Hematopoietic multipotent progenitor cell treated with erythropoietin and hydrocortisone succinate and interleukin-3 and kit ligand, for 4 days (in vitro differentiated cells): ENCODE results near the gene MDFI.
A peak's percentile ranks its signal among the peaks of the same experiment; 100 is the strongest.

ENCODE experiments used
- DNase-seq: peaks from one replicate; pipeline ENCODE4 v3.0.0-alpha.2; 2015

The MDFI gene, protein sequence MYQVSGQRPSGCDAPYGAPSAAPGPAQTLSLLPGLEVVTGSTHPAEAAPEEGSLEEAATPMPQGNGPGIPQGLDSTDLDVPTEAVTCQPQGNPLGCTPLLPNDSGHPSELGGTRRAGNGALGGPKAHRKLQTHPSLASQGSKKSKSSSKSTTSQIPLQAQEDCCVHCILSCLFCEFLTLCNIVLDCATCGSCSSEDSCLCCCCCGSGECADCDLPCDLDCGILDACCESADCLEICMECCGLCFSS

GRCh38 chr6:41638002-41638934 lies at the start of gene MDFI:
TSS of gene MDFI (plus strand) at chr6:41638468. CDS start at chr6:41638750, 282 bp downstream.
- DNase-seq = no peak

DNA sequence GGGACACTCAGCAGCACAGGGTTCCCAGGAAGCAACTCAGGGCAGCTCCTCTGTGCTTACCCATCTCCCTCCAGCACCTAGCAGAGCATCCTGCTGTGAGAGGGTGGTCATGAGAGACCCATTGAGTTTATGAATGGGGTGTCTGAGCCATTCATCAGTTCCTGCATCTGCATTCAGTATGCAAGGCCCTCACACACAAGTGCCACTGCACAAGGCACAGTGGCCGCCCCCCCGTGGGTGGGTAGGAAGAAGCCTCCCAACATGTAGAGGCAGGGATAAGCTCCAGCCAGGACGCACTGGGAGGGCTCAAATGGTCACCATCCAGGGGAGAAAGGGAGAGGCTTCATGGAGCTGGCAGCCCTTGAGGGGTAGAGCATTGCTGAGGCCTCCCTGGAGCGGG lies 49.0 kb upstream of the MDFI start:
- DNase-seq = no peak

DNA sequence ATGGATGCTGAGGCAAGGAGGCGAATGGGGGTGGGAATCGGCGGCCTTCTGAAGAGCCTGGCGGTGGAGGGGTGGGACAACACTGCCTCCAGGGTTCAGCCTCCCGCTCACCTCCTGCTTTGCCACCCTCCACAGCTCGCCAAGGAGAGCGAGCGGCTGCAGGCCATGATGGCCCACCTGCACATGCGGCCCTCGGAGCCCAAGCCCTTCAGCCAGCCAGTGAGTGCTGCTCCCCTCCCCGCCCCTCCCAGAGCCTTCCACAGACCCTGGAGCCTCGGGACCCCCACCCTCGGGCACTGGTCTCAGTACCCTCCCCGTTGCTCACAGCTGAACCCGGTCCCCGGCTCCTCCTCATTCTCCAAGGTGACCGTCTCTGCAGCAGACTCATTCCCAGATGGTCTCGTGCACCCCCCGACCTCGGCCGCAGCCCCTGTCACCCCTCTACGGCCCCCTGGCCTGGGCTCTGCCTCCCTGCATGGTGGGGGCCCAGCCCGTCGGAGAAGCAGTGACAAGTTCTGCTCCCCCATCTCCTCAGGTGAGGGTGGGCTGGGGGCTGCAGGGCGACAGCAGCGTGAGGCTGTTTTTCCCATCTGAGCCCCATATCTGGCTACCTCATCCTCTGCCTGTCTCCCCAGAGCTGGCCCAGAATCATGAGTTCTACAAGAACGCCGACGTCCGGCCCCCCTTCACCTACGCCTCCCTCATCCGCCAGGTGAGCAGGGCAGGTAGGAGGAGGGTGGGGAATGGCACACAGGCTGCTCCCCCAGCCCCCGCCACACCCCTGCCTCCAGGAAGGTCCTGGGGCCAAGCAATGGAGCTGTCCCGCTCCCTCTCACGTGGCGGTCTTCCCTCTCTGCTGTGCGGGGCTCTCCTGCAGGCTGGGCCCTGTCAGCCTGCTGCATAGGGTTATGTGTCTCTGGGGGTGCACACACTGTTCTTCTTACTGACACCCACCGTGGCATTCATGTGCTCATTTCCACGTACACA lies 48.3 kb upstream of the MDFI start:
- DNase-seq = no peak

DNA sequence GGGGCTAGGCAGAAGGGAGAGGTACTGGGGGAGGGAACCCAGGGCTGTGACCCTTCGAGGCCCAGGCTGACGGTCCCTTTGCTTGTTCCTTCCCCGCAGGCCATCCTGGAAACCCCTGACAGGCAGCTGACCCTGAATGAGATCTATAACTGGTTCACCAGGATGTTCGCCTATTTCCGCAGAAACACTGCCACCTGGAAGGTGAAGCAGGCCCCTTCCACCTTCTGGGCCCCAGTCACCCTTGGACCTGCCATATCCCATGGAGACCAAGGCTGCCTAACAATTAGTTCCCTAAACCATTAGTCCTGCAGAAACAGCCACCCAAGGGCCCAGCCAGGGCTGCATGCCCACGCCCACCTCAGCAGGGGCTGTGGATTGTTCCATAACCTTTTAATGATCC lies 47.1 kb upstream of the MDFI start:
- DNase-seq = no peak

- DNase-seq = peak; percentile 82
Measured at GRCh38 chr6:41591859-41592502, 46.3 kb upstream of the MDFI start.

- no peak for DNase-seq
Measured at GRCh38 chr6:41593406-41593805, 44.9 kb upstream of the MDFI start.

DNA sequence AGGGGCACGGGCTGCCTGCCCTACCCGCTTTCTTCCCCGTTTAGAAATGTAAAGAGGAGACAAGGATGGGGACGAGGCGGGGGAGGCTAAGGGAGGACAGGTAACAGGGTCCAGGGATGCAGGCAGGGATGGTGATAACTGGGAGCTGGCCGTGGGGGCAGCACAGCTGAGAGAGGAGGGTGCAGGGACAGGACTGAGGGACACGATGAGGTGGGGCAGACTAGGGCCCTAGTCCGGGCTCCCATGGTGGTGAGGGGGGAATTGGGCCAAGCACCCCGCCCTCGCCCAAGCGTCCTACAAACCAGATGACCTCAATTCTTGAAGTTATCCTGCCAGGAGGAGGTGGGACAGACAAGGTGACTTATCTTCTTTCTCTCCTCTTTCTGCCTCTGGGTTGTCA lies 44.4 kb upstream of the MDFI start:
- no peak for DNase-seq

DNA sequence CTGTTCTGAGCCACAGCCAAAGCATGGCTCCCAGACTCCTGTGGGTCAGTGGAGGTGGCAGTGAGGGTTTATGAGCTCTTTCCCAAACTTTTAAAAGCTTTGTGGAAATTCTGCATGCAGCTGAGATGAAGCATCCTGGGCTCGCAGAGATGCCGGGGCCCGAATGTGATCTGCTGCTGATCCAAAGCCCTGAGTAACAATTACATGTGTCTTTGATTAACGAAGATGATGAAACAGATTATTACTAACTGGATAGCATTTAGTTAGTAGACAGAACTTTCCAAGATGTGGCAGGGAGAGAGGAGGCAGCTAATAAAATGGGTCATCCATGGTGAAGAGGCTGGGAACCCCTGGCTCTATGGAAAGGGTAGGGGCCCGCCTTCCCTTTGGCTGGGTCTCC lies 43.9 kb upstream of the MDFI start:
- no peak for DNase-seq

GRCh38 chr6:41594766-41595165 lies 43.5 kb upstream of the MDFI start:
- DNase-seq = no peak

DNA sequence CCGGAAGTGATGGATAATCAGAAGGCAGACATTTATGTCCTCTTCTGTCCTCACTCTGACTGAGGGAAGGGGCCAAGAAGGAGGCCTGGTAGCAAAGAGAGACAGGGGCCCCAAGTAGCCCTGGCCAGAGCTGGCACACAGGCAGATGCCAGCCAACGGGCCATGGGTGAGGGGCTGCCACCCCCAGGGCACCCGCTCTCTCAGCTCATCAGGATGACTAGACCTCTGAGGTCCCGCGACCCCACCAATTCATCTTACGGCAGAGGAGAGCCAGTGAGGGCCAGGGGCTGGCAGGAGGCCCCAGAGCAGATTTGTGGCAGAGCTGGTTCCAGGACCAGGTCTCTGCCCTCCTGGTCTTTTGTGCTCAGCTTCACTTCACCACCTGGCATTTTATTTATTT lies 43.1 kb upstream of the MDFI start:
- no peak for DNase-seq

DNA sequence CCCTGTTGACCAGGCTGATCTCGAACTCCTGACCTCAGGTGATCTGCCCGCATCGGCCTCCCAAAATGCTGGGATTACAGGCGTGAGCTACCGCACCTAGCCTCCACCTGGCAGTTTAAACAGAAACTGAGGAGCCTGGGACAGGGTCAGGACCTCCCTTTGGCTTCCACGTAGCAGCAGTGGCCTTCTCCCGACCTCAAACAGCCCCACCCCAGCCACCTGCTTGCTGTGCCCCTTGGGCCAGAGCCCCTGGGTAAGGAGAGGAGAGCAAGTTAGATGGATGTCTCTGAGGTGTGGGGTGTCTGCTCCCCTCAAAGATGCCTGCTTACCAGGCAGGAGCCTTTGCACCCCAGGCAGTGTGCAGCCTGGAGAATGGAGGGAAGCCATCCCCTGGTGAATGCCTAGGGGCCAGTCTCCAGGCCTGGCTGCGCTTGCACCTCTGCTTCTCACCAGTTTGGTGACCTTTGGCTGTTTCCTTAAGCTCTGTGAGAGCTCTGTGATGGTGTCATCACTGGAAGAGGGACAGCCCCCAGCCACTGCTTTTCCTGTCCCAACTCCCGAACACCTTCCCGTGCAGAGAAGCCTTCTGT lies 42.1 kb upstream of the MDFI start:
- no peak for DNase-seq

DNA sequence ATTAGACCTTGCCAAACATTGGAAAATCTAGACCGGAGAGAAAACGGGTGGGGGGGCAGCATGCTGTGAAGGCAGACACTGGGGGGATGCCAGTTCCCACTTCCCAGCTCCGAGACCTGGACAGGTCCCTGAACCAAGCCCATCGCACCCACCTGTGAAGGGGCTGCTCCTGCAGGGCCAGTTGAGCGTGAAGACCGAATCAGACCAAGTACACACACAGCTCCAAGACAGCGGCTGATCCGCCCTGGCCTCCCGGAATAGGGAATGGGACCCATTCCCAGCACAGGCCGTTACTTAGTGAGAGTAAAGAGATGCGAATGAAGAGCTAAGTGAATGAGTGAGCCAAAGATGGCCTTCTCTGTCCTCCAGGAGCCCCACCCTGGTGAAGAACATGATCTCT lies 41.5 kb upstream of the MDFI start:
- no peak for DNase-seq

DNA sequence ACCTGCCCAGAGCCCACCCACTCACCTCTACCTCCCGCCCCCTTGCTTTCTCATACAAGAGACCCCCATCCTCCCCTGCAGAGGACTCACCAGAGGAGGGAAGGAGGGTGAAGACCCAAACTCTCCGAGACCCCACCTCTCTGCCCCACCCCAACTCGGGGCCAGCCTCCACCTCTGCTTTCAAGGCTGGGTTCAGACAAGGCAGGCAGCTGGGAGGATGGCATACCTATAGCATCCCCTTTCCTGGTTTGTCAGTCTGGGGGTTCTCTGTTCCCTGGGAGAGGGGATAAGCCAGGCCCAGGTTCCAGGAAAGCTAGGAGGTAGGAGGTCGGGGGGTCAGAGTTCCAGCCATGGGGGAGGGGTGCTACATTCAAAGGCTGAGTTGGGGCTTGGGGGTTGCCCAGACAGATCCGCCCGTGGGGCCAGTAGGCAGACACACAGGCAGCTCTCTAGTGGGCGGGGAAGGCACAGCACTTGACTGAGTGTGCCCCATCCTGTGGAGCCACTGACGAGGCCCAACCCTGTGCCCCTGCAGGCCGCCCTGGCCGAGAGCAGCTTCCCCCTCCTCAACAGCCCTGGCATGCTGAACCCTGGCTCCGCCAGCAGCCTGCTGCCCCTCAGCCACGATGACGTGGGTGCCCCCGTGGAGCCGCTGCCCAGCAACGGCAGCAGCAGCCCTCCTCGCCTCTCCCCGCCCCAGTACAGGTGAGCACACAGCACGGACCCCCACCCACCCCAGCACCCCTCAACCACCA lies 40.8 kb upstream of the MDFI start:
- DNase-seq = peak; percentile 8

- no peak for DNase-seq
Measured at GRCh38 chr6:41598670-41599014, 39.6 kb upstream of the MDFI start.

DNA sequence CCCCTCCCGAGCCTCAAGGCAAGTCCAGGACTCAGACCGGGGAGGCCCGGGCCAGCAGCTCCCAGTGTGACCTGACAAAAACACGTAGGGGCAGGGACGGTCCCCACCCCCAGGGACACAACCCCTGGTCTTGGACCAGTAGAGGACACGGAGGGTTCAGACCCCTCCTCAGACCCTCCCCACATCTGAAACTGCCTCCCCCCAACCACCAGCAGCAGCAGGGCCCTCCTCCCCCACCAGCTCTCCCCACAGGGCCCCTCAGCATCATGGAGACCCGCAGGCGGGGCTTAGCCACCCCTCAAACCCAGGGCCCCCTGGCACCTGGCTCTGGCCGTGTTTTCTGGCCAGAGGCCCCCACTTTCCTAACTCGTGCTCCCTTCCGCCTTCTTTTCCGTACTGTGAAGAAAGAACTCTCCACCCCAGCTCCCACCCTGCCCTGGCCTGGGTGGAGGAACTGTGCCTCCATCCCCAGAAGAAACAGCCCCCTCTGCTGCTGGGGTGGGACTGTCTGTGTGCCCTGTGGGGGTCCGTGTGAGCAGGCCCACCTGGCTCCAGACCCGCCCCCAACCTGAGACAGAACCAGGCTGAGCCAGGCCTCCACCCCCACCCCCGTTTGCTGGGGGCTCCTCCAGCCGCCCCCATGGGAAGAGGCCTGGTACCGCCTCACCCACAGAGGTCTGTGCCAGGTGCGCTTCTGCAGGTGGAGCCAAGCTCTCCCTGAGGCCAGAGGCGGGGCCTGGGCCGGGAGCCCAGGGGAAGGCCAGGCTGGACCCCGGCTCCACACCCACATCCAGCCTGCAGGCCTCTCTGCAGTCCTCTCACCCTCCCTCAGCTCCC lies 39.0 kb upstream of the MDFI start:
- no peak for DNase-seq

DNA sequence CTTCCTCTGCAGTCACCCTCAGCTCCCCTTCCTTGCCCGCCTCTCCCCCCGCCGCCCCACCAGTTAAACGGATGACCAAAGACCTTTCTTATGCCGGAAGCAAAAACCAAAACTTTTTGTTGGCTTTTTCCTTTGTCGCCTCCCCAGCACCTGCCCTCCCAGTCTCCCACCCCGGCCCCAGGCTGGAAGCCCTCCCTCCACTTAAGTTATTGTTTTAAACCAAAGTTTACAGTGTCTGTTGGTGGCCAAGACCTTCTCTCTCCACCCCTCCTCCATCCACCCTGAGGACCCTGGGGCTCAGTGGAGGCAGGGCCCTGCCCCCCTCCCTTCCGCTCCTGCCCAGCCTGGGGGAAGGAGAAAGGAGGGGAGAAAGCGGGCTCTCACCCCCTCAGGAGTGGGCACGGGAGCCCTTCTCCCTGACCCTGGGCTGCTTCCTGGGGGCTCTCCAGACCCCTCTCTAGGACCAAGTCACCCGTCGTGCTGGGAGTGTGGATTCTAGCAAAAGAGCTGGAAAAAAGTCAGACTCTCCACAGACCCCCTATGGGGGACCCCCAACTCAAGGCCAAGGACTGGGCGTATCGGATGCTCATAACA lies 38.3 kb upstream of the MDFI start:
- no peak for DNase-seq

DNA sequence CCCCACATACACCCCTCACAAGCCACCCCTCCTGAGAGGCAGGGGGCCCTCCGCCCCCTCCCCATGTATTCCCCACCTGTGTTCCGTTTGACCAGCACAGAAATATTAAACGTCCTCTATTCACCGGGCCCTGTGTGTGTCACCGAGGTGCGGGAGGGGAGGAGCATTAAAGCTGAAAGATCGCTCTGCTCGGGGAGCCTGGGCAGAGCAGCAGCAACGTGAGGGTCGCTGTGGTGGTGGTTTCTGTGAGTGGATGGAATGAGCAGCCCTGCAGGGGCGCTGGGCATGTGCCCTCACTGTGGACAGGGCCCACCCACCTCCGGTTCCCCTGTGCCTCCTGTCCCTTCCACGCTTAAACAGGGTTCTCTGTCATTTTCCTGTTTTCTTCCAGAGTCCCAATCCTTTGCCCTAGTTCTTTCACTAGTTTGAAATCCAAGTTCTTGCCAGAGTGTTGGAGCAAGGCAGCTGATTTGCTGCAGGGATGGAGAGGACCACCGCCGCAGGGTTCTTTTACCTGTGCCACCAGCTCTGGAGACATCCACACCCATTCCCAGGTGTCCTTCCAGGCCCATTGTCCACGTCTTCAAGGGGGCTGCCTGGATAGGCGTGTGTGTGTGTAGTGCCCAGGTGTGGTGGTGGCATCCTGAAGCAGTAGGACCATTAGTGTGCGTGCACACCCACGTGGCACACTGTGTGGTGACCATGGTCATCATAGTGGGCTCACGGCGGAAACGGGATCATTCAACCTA lies 37.6 kb upstream of the MDFI start:
- DNase-seq = no peak

DNA sequence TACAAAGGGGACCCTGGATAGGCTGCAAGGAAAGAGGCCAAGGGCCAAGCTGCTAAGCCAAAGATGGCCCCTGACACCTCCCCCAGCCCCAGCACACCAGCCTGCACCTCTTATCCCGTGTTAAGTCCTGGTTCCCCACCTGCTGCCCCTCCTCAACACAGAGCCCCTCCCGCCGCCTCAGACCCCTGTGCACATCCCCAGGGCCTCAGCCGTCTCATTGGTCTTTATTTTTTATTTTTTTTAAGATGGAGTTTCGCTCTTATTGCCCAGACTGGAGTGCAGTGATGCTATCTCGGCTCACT lies 37.1 kb upstream of the MDFI start:
- DNase-seq = no peak

DNA sequence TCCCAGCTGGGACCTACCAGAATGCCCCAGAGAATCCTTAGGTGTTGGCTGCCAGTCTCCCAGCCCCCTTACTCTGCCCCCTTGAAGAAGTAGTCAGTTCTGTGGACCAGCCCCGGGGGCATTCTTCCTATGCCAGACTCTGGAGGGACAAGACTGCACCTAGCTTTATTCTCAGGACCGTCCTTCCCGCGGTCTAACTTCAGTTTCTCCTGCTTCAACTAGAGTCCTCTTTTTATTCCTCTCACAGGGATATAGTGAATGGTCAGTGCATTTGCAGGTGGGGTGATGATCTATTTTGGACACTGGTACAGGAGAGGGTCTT lies 35.9 kb upstream of the MDFI start:
- DNase-seq = no peak
